ENCODE results near the gene PACSIN2.
"Not testable (repeated sequence)": the region's sequence is repeated elsewhere in the genome, so short reads cannot be mapped to it uniquely, and the experiment has no call there.

PACSIN2 gene

GRCh38 chr22:42991010-42991651 is 23.8 kb downstream of the PACSIN2 start:
- no peak for DNase-seq

DNA sequence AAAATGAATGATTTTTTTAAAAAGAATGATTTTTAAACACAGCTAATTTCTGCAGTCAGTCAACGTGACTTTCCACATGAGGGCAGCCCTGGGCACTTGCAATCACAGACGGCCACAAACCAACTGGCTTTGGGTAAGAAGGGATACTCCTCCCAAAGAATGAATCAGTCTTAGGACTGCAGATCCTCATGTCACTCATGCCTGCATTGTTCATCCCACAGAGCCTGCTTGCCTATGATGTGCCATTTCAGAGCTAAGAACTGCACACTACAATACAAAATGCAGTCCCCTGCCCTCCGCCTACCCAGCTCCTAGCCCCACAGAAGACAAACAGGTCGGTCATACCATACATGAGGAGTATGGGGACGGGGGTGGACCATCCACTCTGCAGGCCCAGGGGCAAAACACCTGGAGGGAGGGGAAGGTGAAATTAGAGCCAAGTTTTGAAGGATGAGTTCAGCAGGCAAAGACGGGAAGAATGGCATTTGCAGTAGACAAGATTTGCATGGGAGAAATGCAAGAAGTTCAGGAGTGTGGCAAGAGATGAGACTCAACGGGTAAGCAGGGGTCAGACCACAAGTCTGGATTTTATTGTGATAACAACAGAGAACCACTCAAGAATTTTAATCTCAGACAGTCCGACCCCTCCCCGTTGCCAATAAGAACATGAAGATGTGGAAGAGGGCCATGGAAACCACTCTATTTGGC is 24.7 kb downstream of the PACSIN2 start:
- DNase-seq: no peak

DNA sequence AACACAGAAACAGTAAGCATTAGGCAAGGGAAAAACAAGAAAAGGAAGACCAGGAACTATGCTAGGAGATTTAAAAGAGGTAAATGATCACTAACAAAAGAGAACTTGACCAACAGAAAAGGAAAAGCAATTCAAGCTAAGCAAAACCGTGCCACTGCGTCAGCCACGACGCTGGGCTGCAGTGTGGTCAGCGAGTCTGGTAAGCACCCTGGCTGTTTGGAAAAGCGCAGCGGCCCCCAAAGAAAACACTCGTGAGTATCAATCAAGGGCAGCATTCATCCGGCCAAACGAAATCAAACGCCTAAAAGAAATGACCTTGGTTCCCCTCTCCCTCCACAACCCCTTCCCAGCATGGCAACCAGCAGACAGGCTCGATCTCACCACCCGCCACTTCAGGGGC is 28.8 kb downstream of the PACSIN2 start:
- DNase-seq: no peak

- DNase-seq: no peak
Measured at GRCh38 chr22:42985531-42985905, 29.4 kb downstream of the PACSIN2 start.

- DNase-seq: no peak
Measured at GRCh38 chr22:42984814-42985530, 30.0 kb downstream of the PACSIN2 start.

GRCh38 chr22:42984397-42984796 is 30.6 kb downstream of the PACSIN2 start:
- DNase-seq: no peak

- DNase-seq: no peak
Measured at GRCh38 chr22:42983470-42983869, 31.5 kb downstream of the PACSIN2 start.

DNA sequence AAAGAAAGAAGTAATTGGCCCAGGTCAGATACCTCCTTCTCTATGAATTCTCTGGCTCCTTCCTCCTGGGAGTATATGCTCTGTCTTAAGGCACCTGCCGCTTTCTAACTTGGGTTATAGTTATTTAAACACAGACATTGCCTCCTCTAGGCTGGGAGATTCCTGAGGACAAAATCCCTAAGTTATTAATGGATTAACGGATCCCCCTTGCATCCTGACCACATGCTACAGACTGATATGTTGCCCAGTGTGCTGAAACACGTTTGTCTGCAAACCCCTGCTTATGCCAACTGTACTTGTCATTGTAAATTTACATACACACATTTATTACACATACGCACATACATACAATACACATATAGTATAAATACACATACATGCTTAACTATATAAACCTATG is 35.3 kb downstream of the PACSIN2 start:
- DNase-seq: no peak

DNA sequence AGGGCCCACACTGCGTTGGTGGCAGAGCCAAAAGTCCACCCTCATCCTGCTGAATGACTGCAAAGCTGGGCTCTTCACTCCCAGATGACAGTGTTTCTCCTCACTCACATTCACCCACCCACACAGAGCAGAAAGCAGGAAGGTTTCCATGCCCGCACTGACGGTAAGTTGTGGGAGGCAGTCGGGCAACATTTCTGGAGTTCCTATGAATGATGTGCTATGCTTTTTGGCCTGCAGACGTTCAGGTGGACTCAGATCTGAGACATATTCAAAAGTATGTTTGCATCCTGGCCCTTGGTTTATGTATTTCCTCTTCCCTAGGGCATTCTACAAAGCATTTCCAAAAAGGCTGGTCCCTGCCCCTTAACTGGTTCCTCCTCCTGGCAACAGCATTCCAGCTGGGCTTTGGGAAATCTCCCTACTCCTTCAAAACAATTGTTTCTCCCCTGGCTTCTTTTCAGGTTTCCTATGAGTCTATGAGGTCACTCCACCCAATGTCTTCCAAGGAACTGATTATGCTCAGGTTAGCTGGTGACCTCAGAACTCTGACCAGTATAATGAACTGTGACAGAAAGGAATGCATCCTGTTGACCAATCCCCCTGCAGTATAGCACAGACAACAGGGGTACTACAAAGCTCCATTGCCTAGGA is 36.4 kb downstream of the PACSIN2 start:
- no peak for DNase-seq

- peak; percentile 28 for DNase-seq
Measured at GRCh38 chr22:42977569-42977968, 37.4 kb downstream of the PACSIN2 start.

- no peak for DNase-seq
Measured at GRCh38 chr22:42976217-42976933, 38.6 kb downstream of the PACSIN2 start.

DNA sequence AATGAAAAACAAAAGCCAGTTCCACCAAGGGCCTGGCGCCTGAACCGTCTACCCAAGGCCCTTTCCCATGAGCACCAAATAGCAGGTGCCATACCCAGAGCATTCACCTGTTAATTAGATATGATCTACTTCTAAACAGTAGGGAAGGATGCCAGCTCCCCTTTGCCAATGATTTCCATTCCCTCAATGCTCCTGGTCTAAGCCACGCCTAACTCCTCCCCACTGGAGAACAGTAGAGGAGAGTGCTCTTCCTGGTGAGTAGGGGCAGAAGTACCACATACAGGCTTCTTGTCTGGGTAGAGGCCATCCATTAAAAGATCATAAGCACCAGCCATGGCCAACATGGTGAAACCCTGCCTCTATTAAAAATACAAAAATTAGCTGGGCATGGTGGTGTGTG is 40.7 kb downstream of the PACSIN2 start:
- DNase-seq: no peak

GRCh38 chr22:42973536-42973881 is 41.4 kb downstream of the PACSIN2 start:
- no peak for DNase-seq

DNA sequence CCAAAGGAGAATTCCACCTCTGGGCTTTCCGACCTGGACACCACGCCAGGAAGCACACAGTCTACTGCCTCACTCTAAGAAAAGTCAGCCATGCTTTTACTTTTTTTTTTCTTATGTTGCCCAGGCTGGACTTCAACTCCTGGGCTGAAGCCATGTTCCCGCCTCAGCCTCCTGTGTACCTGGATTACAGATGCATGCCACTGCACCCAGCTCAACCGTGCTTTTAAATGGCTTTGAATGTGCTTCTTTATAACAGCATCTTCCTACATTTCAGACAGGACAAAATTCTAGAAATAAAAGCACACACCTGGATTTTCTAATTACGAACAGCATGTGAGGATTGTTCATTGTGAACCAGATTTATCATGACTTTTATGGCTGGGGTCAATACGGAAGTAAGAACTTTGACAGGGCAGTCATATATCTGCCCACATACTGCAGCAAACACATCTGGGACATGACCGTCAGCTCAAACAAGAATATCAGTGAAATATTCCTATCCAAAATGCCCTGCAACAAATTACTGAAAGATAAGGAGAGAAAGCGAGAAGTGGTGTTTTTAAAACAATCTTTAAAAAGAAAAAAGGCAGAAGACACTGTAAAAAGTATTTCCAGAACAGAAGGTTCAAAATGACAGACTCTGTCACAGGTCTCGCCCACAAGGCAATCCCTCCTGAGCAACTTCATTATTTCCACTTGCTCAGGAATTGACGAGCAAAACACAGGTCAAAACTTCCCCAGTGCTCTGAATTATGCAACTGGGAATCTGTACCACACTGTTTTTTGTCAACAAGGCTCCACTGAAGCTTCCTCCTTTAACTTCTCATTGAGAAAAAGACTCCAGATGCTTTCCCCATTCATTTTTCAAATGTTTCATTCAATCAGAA is 42.1 kb downstream of the PACSIN2 start:
- no peak for DNase-seq

DNA sequence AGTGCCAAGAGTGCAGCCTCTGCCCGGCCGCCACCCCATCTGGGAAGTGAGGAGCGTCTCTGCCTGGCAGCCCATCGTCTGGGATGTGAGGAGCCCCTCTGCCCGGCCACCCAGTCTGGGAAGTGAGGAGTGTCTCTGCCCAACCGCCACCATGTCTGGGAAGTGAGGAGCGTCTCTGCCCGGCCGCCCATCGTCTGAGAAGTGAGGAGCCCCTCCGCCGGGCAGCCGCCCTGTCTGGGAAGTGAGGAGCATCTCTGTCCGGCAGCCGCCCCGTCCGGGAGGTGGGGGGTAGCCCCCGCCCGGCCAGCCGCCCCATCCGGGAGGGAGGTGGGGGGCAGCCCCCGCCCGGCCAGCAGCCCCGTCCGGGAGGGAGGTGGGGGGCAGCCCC is 43.5 kb downstream of the PACSIN2 start:
- not testable (repeated sequence) for DNase-seq

DNA sequence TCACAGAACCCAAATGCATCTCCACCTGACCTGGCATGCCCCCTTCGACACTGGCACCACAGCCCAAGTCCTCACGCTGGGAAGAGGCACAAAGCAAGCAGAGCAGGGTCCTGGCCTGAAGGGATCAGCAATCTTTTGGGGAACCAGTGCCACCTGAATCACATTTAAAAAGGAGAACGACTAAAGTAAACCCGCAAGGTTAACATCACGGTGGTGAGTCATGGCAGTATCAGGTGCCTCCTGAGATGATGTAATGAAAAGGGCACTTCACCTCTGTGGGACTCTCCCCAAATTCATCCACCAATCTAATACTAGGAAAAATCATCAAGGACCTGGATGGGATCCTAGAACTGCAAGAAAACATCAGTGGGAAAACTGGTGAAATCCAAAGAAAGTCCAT is 44.9 kb downstream of the PACSIN2 start:
- DNase-seq: no peak

DNA sequence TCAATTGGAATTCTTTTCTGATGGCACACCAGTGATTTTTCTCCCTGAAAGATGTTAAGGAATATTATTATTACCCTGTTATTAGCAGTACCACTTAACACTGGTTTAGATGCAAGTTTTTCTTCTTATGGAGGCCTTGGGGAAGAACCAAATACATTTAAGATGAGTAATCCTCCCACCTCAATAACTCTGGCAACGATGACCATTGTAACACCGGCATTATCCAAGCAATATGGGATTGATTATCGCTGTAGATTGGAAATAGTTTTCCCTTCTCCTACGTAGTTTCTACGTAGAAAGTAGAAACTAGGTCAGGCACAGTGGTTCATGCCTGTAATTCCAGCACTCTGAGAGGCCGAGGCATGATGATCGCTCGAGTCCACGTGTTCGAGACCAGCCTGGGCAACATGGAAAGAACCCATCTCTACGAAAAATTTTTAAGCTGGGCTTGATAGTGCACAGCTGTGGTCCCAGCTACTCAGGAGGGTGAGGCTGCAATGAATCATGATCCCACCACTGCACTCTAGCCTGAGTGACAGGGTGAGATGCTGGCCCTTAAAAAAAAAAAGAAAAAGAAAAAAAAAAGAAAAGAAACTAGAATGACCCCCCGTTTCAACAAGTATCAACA is 45.5 kb downstream of the PACSIN2 start:
- DNase-seq: no peak

- DNase-seq: no peak
Measured at GRCh38 chr22:42967933-42968332, 47.0 kb downstream of the PACSIN2 start.

- no peak for DNase-seq
Measured at GRCh38 chr22:42967005-42967404, 47.9 kb downstream of the PACSIN2 start.

DNA sequence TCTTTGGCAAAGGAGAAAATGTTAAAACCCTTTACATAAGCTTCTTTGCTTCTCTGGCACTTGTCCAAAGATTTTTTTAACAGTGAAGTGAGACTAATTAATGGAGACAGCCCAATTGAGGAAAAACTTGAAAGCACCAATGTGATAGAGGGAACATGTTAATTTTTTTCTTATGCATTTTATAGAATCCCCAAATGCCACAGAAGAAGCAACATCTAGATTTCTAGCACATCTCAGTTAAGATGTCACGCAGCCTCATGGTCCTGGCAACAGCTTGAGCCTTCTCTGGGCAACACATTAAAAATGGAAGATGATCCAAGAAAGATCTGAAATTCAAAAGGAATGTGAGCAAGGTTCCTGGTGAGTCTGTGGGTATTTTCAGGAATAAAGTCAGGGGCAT is 48.5 kb downstream of the PACSIN2 start:
- DNase-seq: no peak

- peak; percentile 23 for DNase-seq
Measured at GRCh38 chr22:42964994-42965699, 49.8 kb downstream of the PACSIN2 start.
